OCI-LY1 (cell line): ENCODE results near the gene GNPTG.

Experiments
- H2AFZ ChIP-seq: fragments of 200-600 bp; sonication (generic), shearing (Covaris generic); 2 replicates; pipeline ENCODE4 v1.6.0; 2014; ENCODE audit warnings: antibody characterized with exemption, mild to moderate bottlenecking, low read length
- H3F3A ChIP-seq: fragments of 200-600 bp; sonication (generic), shearing (Covaris generic); 2 replicates; pipeline ENCODE4 v1.6.0; 2014; ENCODE audit warnings: mild to moderate bottlenecking, antibody characterized with exemption, low read length, moderate library complexity; ENCODE audit not compliant: insufficient read depth
- H3K27ac ChIP-seq: fragments of 200-600 bp; sonication (generic); 2 replicates; pipeline ENCODE4 v1.5.1; 2014; ENCODE audit warnings: low read length, mixed run types, mild to moderate bottlenecking, low read depth; ENCODE audit not compliant: poor library complexity, severe bottlenecking
- H3K27me3 ChIP-seq: fragments of 200-600 bp; sonication (generic); 2 replicates; pipeline ENCODE4 v1.6.0; 2014; ENCODE audit warnings: antibody characterized with exemption, mild to moderate bottlenecking, low read length, moderate library complexity; ENCODE audit not compliant: insufficient read depth
- H3K36me3 ChIP-seq: fragments of 200-600 bp; sonication (generic); 2 replicates; pipeline ENCODE4 v1.6.1; 2014; ENCODE audit warnings: mild to moderate bottlenecking, antibody characterized with exemption, low read length, moderate library complexity, mixed read lengths; ENCODE audit not compliant: insufficient read depth
- H3K4me1 ChIP-seq: fragments of 200-600 bp; sonication (generic); 2 replicates; pipeline ENCODE4 v1.5.1; 2014; ENCODE audit warnings: mild to moderate bottlenecking, low read length, moderate library complexity; ENCODE audit not compliant: insufficient read depth, severe bottlenecking
- H3K4me2 ChIP-seq: fragments of 200-600 bp; sonication (generic), shearing (Covaris generic); 2 replicates; pipeline ENCODE4 v1.6.1; 2014; ENCODE audit warnings: low read length
- H3K4me3 ChIP-seq: fragments of 200-600 bp; sonication (generic); 2 replicates; pipeline ENCODE4 v1.5.1; 2014; ENCODE audit warnings: low read length, low read depth, mild to moderate bottlenecking, mixed read lengths; ENCODE audit not compliant: poor library complexity, severe bottlenecking
- H3K79me2 ChIP-seq: fragments of 200-600 bp; shearing (Covaris generic); 2 replicates; pipeline ENCODE4 v1.6.1; 2016; ENCODE audit warnings: mixed run types, low read length, mixed read lengths; ENCODE audit not compliant: insufficient read depth
- H3K9ac ChIP-seq: fragments of 200-600 bp; sonication (generic), shearing (Covaris generic); 2 replicates; pipeline ENCODE4 v1.6.1; 2014; ENCODE audit warnings: mild to moderate bottlenecking, low read length, mixed read lengths
- H3K9me2 ChIP-seq: fragments of 200-600 bp; sonication (generic), shearing (Covaris generic); 2 replicates; pipeline ENCODE4 v1.6.1; 2014; ENCODE audit warnings: low read depth, mild to moderate bottlenecking, low read length, mixed read lengths
- H3K9me3 ChIP-seq: fragments of 200-600 bp; shearing (Covaris generic); 2 replicates; pipeline ENCODE4 v1.6.1; 2014; ENCODE audit warnings: low read length, mixed read lengths
- H4K20me1 ChIP-seq: fragments of 200-600 bp; sonication (generic), shearing (Covaris generic); 2 replicates; pipeline ENCODE4 v1.6.0; 2016; ENCODE audit warnings: mild to moderate bottlenecking, low read length; ENCODE audit not compliant: insufficient read depth
- EZH2 ChIP-seq: fragments of 200-600 bp; sonication (generic), shearing (Covaris generic); IDR thresholded peaks from 2 replicates; pipeline ENCODE4 v1.8.0; 2017; ENCODE audit warnings: borderline replicate concordance, mixed run types, mild to moderate bottlenecking, antibody characterized with exemption, low read length, moderate library complexity, mixed read lengths
- TF ChIP-seq, protein P1 (sequence below): fragments of 200-600 bp; sonication (generic), shearing (Covaris generic); IDR thresholded peaks from 2 replicates; pipeline ENCODE4 v1.5.1; 2017; ENCODE audit warnings: mild to moderate bottlenecking, antibody characterized with exemption, low read length, moderate library complexity, mixed read lengths

Gene GNPTG

GRCh38 chr16:1374418-1375297 is 22.9 kb downstream of the GNPTG start:
- Histone ChIP-seq H3K4me3 (no peak overlapping the region), H3K79me2 (peaks cover 9% of the 10 kb centered on the region), H3F3A (no peaks in the 10 kb centered on the region), H3K9me2 (no peaks in the 10 kb centered on the region), H3K4me2 (no peak overlapping the region), H3K27me3 (no peaks in the 10 kb centered on the region), H3K9me3 (no peaks in the 10 kb centered on the region), H3K4me1 (peaks cover 18% of the 10 kb centered on the region), H2AFZ (no peak overlapping the region), H3K27ac (no peak overlapping the region), H3K9ac (no peak overlapping the region), H3K36me3 (peaks cover 17% of the 10 kb centered on the region), H4K20me1 (no peaks in the 10 kb centered on the region)
- no peak for TF ChIP-seq EZH2
- TF ChIP-seq, protein P1, sequence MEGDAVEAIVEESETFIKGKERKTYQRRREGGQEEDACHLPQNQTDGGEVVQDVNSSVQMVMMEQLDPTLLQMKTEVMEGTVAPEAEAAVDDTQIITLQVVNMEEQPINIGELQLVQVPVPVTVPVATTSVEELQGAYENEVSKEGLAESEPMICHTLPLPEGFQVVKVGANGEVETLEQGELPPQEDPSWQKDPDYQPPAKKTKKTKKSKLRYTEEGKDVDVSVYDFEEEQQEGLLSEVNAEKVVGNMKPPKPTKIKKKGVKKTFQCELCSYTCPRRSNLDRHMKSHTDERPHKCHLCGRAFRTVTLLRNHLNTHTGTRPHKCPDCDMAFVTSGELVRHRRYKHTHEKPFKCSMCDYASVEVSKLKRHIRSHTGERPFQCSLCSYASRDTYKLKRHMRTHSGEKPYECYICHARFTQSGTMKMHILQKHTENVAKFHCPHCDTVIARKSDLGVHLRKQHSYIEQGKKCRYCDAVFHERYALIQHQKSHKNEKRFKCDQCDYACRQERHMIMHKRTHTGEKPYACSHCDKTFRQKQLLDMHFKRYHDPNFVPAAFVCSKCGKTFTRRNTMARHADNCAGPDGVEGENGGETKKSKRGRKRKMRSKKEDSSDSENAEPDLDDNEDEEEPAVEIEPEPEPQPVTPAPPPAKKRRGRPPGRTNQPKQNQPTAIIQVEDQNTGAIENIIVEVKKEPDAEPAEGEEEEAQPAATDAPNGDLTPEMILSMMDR = no peak

DNA sequence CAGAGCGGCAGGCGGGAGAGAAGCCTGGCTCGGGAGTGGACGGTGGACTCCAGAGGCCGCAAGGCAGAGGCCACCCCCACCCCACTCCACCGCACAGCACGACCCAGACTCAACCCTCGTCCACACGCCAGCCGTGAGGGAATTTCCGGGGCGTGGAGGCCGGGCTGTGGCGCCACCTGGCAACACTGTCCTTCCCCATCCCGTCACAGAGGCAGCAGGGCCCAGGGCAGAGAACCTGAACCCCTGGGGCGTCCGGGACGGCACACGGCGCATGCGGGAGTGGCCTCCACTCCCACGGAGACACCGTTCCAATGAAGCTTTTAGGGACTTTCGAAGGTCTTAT is 23.5 kb downstream of the GNPTG start:
- no peak overlapping the region for H3K27ac ChIP-seq
- no peak overlapping the region for H2AFZ ChIP-seq
- H3K9me3 ChIP-seq = no peaks in the 10 kb centered on the region
- no peak overlapping the region for H3K9ac ChIP-seq
- peaks cover 9% of the 10 kb centered on the region for H3K79me2 ChIP-seq
- H3K4me3 ChIP-seq = no peak overlapping the region
- H3K4me2 ChIP-seq = no peak overlapping the region
- H3K36me3 ChIP-seq = peaks cover 11% of the 10 kb centered on the region
- H3F3A ChIP-seq = no peaks in the 10 kb centered on the region
- peaks cover 23% of the 10 kb centered on the region for H3K4me1 ChIP-seq
- no peak for TF ChIP-seq EZH2
- TF ChIP-seq, protein P1 = no peak
- H4K20me1 ChIP-seq = no peaks in the 10 kb centered on the region
- no peaks in the 10 kb centered on the region for H3K9me2 ChIP-seq
- H3K27me3 ChIP-seq = no peaks in the 10 kb centered on the region

- Histone ChIP-seq H3K4me2 (no peak overlapping the region), H3K36me3 (peaks cover 11% of the 10 kb centered on the region), H3K9ac (no peak overlapping the region), H3K79me2 (peaks cover 9% of the 10 kb centered on the region), H3F3A (no peaks in the 10 kb centered on the region), H3K9me2 (no peaks in the 10 kb centered on the region), H3K27me3 (no peaks in the 10 kb centered on the region), H4K20me1 (no peaks in the 10 kb centered on the region), H3K27ac (no peak overlapping the region), H3K4me3 (no peak overlapping the region), H3K4me1 (peaks cover 23% of the 10 kb centered on the region), H3K9me3 (no peaks in the 10 kb centered on the region), H2AFZ (no peak overlapping the region)
- TF ChIP-seq, protein P1 = no peak
- no peak for TF ChIP-seq EZH2
These were observed 24.1 kb downstream of the GNPTG start for GRCh38 chr16:1375741-1376410.
